ENCODE data around the gene IFTAP. TPM values are rescaled to one million over a fixed set of nuclear protein-coding genes. Genes with fewer than 3 reads are reported as not detected.

IFTAP gene
- total and polyA plus RNA-seq, 2 of the 13 experiments (the other 11 are each of a cell fraction or from before 2014, with no cell fraction given): 11.3 to 29.4 TPM

DNA sequence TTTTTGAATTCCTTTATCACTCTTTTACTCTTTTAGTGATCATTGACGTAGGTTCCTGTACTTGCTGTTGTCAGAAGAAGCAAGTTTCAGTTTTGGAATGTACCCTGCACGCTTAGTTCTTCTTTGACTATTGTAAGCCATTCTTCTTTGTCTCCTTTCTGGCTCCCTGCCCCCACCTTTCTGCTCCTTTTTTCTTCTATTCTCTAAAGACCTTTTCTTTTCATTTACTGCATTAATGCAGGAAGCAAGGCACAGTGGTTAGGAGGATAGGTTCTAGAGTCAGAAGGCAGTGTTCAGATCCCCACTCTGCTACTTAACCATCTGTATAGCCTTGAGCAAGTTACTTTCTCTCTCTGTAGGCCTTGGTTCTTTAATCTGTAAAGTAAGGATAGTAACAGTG, 37.5 kb downstream of the IFTAP start:
- Histone ChIP-seq H3K4me2 (ENCODE audit: low read depth, low read length) (no peak overlapping the region), H3K36me3 (replicated peaks in 1 of 2; ENCODE audit: control insufficient read depth in 1 of 2, insufficient read depth in 2 of 2, low read length in 2 of 2) (no peaks in the 10 kb centered on the region), H3K9me3 (ENCODE audit: low read length) (no peaks in the 10 kb centered on the region), H3K27ac (ENCODE audit: extremely low read length, insufficient read depth, low read length) (no peak overlapping the region), H3K4me1 (ENCODE audit: insufficient read depth, low read length) (no peaks in the 10 kb centered on the region), H3K27me3 (ENCODE audit: control insufficient read depth in 1 of 2, insufficient read depth in 2 of 2, low read length in 2 of 2) (no peaks in the 10 kb centered on the region), H3K4me3 (replicated peaks in 1 of 3; ENCODE audit: insufficient read depth in 1 of 3, low read depth in 2 of 3, low read length in 3 of 3) (no peak overlapping the region), H4K20me1 (ENCODE audit: insufficient read depth, low read length) (no peaks in the 10 kb centered on the region), H2AFZ (ENCODE audit: low read length) (no peak overlapping the region), H3K79me2 (ENCODE audit: insufficient read depth, low read length) (no peaks in the 10 kb centered on the region), H3K9ac (ENCODE audit: insufficient read depth, low read depth, low read length) (no peak overlapping the region)
- in situ Hi-C loops (cut with HindIII; ENCODE audit: extremely low pct_ligation_motif_present, low pct_unique_long_range_greater_than_20kb): loop anchor here (10.0 kb wide), 1 partner anchor 63 kb away; no protein-coding TSS in a partner anchor
- WGBS (ENCODE audit: low lambda C conversion rate): 82% methylated on average over 2 of the region's 2 CpGs
- intact Hi-C loops (cut with micrococcal nuclease; ENCODE audit: unreplicated experiment): no loop called here
- no peak for DNase-seq (ENCODE audit: low spot score)
- FAIRE-seq: no peak
- ATAC-seq: no peak
- ChIA-PET POLR2A (no interaction called here), CTCF (ENCODE audit: low intra/inter-chr PET ratio, low total read pairs) (no interaction called here)
- BruUV-seq (replicated peaks): no TSS peak
- TF ChIP-seq, protein P1, sequence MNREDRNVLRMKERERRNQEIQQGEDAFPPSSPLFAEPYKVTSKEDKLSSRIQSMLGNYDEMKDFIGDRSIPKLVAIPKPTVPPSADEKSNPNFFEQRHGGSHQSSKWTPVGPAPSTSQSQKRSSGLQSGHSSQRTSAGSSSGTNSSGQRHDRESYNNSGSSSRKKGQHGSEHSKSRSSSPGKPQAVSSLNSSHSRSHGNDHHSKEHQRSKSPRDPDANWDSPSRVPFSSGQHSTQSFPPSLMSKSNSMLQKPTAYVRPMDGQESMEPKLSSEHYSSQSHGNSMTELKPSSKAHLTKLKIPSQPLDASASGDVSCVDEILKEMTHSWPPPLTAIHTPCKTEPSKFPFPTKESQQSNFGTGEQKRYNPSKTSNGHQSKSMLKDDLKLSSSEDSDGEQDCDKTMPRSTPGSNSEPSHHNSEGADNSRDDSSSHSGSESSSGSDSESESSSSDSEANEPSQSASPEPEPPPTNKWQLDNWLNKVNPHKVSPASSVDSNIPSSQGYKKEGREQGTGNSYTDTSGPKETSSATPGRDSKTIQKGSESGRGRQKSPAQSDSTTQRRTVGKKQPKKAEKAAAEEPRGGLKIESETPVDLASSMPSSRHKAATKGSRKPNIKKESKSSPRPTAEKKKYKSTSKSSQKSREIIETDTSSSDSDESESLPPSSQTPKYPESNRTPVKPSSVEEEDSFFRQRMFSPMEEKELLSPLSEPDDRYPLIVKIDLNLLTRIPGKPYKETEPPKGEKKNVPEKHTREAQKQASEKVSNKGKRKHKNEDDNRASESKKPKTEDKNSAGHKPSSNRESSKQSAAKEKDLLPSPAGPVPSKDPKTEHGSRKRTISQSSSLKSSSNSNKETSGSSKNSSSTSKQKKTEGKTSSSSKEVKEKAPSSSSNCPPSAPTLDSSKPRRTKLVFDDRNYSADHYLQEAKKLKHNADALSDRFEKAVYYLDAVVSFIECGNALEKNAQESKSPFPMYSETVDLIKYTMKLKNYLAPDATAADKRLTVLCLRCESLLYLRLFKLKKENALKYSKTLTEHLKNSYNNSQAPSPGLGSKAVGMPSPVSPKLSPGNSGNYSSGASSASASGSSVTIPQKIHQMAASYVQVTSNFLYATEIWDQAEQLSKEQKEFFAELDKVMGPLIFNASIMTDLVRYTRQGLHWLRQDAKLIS (CRISPR knock-in tag; IDR thresholded peaks at IDR 0.05): no peak
- TF ChIP-seq, protein P2, sequence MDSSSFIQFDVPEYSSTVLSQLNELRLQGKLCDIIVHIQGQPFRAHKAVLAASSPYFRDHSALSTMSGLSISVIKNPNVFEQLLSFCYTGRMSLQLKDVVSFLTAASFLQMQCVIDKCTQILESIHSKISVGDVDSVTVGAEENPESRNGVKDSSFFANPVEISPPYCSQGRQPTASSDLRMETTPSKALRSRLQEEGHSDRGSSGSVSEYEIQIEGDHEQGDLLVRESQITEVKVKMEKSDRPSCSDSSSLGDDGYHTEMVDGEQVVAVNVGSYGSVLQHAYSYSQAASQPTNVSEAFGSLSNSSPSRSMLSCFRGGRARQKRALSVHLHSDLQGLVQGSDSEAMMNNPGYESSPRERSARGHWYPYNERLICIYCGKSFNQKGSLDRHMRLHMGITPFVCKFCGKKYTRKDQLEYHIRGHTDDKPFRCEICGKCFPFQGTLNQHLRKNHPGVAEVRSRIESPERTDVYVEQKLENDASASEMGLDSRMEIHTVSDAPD (CRISPR knock-in tag; IDR thresholded peaks at IDR 0.05): no peak
- TF ChIP-seq, protein P3, sequence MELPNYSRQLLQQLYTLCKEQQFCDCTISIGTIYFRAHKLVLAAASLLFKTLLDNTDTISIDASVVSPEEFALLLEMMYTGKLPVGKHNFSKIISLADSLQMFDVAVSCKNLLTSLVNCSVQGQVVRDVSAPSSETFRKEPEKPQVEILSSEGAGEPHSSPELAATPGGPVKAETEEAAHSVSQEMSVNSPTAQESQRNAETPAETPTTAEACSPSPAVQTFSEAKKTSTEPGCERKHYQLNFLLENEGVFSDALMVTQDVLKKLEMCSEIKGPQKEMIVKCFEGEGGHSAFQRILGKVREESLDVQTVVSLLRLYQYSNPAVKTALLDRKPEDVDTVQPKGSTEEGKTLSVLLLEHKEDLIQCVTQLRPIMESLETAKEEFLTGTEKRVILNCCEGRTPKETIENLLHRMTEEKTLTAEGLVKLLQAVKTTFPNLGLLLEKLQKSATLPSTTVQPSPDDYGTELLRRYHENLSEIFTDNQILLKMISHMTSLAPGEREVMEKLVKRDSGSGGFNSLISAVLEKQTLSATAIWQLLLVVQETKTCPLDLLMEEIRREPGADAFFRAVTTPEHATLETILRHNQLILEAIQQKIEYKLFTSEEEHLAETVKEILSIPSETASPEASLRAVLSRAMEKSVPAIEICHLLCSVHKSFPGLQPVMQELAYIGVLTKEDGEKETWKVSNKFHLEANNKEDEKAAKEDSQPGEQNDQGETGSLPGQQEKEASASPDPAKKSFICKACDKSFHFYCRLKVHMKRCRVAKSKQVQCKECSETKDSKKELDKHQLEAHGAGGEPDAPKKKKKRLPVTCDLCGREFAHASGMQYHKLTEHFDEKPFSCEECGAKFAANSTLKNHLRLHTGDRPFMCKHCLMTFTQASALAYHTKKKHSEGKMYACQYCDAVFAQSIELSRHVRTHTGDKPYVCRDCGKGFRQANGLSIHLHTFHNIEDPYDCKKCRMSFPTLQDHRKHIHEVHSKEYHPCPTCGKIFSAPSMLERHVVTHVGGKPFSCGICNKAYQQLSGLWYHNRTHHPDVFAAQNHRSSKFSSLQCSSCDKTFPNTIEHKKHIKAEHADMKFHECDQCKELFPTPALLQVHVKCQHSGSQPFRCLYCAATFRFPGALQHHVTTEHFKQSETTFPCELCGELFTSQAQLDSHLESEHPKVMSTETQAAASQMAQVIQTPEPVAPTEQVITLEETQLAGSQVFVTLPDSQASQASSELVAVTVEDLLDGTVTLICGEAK (IDR thresholded peaks at IDR 0.05): no peak
- TF ChIP-seq, protein P3 (CRISPR knock-in tag; IDR thresholded peaks at IDR 0.05): no peak
- no peak for TF ChIP-seq HMGA1 (CRISPR knock-in tag; conservative IDR thresholded peaks at IDR 0.05)
- TF ChIP-seq ZNF552 (CRISPR knock-in tag; IDR thresholded peaks at IDR 0.05; ENCODE audit: borderline replicate concordance): no peak
- TF ChIP-seq RXRB (CRISPR knock-in tag; IDR thresholded peaks at IDR 0.05; ENCODE audit: borderline replicate concordance): no peak
- TF ChIP-seq ZNF510 (CRISPR knock-in tag; IDR thresholded peaks at IDR 0.05; ENCODE audit: low read depth): no peak
- no peak for TF ChIP-seq ZNF333 (CRISPR knock-in tag; IDR thresholded peaks at IDR 0.05; ENCODE audit: borderline replicate concordance)
- no peak for TF ChIP-seq NR2F6 (IDR thresholded peaks at IDR 0.05)
- no peak for TF ChIP-seq NR2F6 (CRISPR knock-in tag; IDR thresholded peaks at IDR 0.05)

Measured in HepG2 (cell line).